Measurements from ENCODE around the gene LETM1. TPM values are rescaled to one million over a fixed set of nuclear protein-coding genes. Genes with fewer than 3 reads are reported as not detected.

LETM1 gene
- polyA plus RNA-seq, 1 donor (not counting 4 experiments of a cell fraction or from before 2014, with no cell fraction given): 25.6 TPM

- Histone ChIP-seq H4K20me1 (ENCODE audit: control insufficient read depth, extremely low read depth, insufficient read depth, low read length) (peaks cover 8% of the 10 kb centered on the region), H3K27ac (ENCODE audit: control insufficient read depth, insufficient read depth, low read length) (no peak overlapping the region), H2AFZ (ENCODE audit: control insufficient read depth, low read length) (no peak overlapping the region), H3K36me3 (ENCODE audit: control insufficient read depth in 2 of 2, extremely low read depth in 1 of 2, insufficient read depth in 2 of 2, low read length in 2 of 2) (peaks cover 3 to 5% of the 10 kb centered on the region in 2 experiments), H3K4me2 (ENCODE audit: control insufficient read depth, extremely low read depth, insufficient read depth, low read depth, low read length) (no peak overlapping the region), H3K79me2 (ENCODE audit: control insufficient read depth, insufficient read depth, low read length) (peaks cover 18% of the 10 kb centered on the region), H3K4me1 (ENCODE audit: control insufficient read depth, extremely low read depth, insufficient read depth, low read length) (peaks cover 34% of the 10 kb centered on the region), H3K9me1 (ENCODE audit: control insufficient read depth, extremely low read depth, insufficient read depth, low read length) (no peaks in the 10 kb centered on the region), H3K27me3 (ENCODE audit: control insufficient read depth, extremely low read depth, insufficient read depth, low read length) (peaks cover 8% of the 10 kb centered on the region), H3K9me3 (ENCODE audit: control insufficient read depth, low read depth, low read length) (no peaks in the 10 kb centered on the region), H3K4me3 (ENCODE audit: control insufficient read depth in 2 of 3, extremely low read depth in 1 of 3, insufficient read depth in 2 of 3, low read depth in 1 of 3, low read length in 3 of 3) (no peak overlapping the region), H3K9ac (ENCODE audit: control insufficient read depth, extremely low read depth, insufficient read depth, low read length) (no peak overlapping the region)
- dilution Hi-C loops (cut with MboI; ENCODE audit: extremely low pct_ligation_motif_present, low sequenced_read_pairs): no loop called here
- FAIRE-seq (no peak), DNase-seq (ENCODE audit: low read depth, low spot score) (no peak)
- TF ChIP-seq EZH2 (IDR thresholded peaks at IDR 0.05; ENCODE audit: low read length): no peak
- no peak for TF ChIP-seq CTCF (optimal IDR thresholded peaks at IDR 0.05 in 1 of 3, IDR thresholded peaks at IDR 0.05 in 1 of 3, conservative IDR thresholded peaks at IDR 0.05 in 1 of 3; ENCODE audit: extremely low read depth in 1 of 3, insufficient read depth in 2 of 3, low read length in 3 of 3)
Measured at GRCh38 chr4:1792158-1792831, 63.7 kb downstream of the LETM1 start.

- H3K27ac ChIP-seq (ENCODE audit: control insufficient read depth, insufficient read depth, low read length): no peak overlapping the region
- peaks cover 8% of the 10 kb centered on the region for H3K27me3 ChIP-seq (ENCODE audit: control insufficient read depth, extremely low read depth, insufficient read depth, low read length)
- no peaks in the 10 kb centered on the region for H3K79me2 ChIP-seq (ENCODE audit: control insufficient read depth, insufficient read depth, low read length)
- H3K9me3 ChIP-seq (ENCODE audit: control insufficient read depth, low read depth, low read length): no peaks in the 10 kb centered on the region
- peaks cover 27% of the 10 kb centered on the region for H3K4me1 ChIP-seq (ENCODE audit: control insufficient read depth, extremely low read depth, insufficient read depth, low read length)
- TF ChIP-seq CTCF (optimal IDR thresholded peaks at IDR 0.05 in 1 of 3, IDR thresholded peaks at IDR 0.05 in 1 of 3, conservative IDR thresholded peaks at IDR 0.05 in 1 of 3; ENCODE audit: extremely low read depth in 1 of 3, insufficient read depth in 2 of 3, low read length in 3 of 3) (no peak), EZH2 (IDR thresholded peaks at IDR 0.05; ENCODE audit: low read length) (no peak)
- DNase-seq (ENCODE audit: low read depth, low spot score) (no peak), FAIRE-seq (peak; percentile 82)
- no peaks in the 10 kb centered on the region for H3K9me1 ChIP-seq (ENCODE audit: control insufficient read depth, extremely low read depth, insufficient read depth, low read length)
- H4K20me1 ChIP-seq (ENCODE audit: control insufficient read depth, extremely low read depth, insufficient read depth, low read length): no peaks in the 10 kb centered on the region
- H3K4me2 ChIP-seq (ENCODE audit: control insufficient read depth, extremely low read depth, insufficient read depth, low read depth, low read length): peak overlapping the region; percentile 60
- dilution Hi-C loops (cut with MboI; ENCODE audit: extremely low pct_ligation_motif_present, low sequenced_read_pairs): no loop called here
- H2AFZ ChIP-seq (ENCODE audit: control insufficient read depth, low read length): no peak overlapping the region
- H3K36me3 ChIP-seq (ENCODE audit: control insufficient read depth in 2 of 2, extremely low read depth in 1 of 2, insufficient read depth in 2 of 2, low read length in 2 of 2): no peaks in the 10 kb centered on the region
- H3K9ac ChIP-seq (ENCODE audit: control insufficient read depth, extremely low read depth, insufficient read depth, low read length): no peak overlapping the region
- no peak overlapping the region for H3K4me3 ChIP-seq (ENCODE audit: control insufficient read depth in 2 of 3, extremely low read depth in 1 of 3, insufficient read depth in 2 of 3, low read depth in 1 of 3, low read length in 3 of 3)
Measured at GRCh38 chr4:1790005-1790404, 66.0 kb downstream of the LETM1 start.

All from keratinocyte (primary cell).